HG03469 (cell line): ENCODE data around the gene SCUBE1.

Source experiments
- ATAC-seq: cut with Tn5 transposase; IDR thresholded peaks from one replicate; pipeline ENCODE4 v1.9.1; 2021; ENCODE audit warnings: mild to moderate bottlenecking, moderate library complexity, moderate number of reproducible peaks; ENCODE audit not compliant: unreplicated experiment

SCUBE1 gene

DNA sequence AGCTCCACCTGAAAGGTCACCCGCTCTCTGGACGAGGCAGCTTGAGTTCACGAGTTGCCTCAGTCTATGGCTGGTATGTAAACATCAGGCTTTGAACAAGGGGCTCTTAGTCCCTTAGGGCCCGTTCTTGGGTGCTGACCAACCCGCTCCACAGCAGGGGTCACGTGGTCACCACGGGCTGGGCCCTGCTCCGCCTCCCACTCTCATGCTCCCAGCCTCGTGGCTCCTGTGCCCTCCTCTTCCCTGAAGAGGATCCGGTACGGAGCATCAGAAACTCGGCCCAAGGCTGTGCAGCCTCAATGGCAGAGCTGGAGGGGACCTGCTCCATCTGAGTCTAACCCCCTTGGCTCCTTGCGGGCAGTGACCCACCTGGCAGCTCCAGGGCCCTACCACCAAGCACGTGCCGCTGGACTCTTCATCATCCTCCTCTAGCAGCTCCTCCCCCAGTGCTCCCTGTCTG lies 102.0 kb downstream of the SCUBE1 start:
- ATAC-seq: no peak

- no peak for ATAC-seq
Measured at GRCh38 chr22:43240614-43241013, 102.6 kb downstream of the SCUBE1 start.

DNA sequence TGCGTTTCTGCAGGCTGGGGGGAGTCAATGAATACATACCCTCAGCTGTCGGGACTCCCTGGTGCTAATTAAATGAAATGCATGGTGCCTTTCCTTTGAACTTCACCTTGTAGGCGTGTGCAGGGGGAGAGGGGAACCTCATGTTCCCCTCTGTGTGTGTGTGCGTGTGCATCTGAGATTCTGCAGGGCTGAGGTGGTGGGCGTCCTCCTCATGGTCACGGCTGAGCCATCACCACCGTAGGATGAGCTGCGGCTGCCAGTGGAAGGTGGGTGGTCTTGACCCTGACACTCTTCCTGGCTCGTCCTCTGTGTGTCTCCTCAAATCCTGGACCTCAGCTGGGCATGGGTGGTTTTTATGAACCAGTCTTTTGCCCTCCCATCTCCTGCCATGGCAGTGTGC lies 103.2 kb downstream of the SCUBE1 start:
- ATAC-seq: no peak

DNA sequence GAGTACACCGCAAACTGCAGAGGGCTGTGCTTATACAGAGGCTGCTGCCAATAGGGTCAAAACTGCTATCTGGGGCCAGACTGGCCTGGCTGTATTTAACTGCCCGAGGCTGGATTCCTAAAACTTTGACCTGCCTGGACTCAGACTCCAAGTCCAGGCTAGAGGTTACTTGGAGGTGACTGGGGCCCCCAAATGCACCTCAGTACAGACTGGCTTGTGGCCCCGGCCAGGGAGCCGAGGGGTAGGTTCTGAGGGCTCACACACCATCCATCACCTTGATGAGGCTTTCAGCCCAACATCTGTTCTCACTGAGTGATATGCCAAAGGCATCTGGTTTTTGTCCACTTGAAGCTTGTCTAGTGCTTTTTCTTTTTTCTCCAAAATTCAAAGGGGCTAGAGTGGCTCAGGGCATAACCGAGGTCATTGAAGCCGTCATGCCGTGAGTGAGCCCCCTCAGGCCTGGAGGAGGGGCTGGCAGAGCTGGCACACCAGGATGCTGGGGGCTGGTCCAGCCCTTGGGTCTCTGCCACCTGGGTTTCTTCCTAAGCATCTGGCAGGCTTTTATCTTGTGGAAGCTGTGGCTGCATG lies 103.9 kb downstream of the SCUBE1 start:
- no peak for ATAC-seq

- no peak for ATAC-seq
Measured at GRCh38 chr22:43238526-43239006, 104.6 kb downstream of the SCUBE1 start.

- ATAC-seq: no peak
Measured at GRCh38 chr22:43237280-43237679, 105.9 kb downstream of the SCUBE1 start.

DNA sequence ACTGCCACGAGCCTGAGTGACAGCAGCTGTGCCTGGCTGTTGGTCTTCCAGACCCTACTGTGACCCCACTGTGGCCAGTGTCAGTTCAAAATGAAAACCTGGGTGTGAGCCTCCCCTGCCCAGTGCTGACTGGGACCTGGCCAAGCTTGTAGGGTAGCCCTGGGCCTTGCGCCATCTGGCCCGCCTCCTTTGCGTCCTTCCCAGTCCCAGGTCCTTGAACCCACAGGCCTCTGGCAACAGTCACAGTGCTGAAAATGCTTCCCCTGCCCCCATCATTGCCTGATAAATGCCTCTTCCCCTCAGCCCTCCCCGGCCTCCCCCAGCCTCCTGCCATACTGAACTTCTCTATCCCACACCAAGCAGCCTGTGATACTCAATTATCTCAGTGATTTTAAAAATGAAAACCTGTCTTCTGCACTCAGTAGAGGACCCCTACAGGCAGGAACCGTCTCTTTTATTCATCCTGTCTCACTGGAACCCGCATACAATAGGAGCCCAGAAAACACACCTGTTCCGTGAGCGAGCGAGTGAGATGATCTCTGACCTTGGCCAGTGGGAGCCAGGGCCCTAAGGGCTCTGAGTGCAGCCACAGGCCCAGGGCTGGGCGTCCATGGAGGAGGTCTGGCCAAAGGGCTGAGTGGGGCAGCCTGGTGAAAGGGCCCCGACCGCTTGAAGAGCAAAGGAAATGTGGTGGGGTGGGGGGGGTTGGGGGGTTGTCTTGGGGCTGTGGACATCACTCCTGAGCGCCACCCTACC lies 106.6 kb downstream of the SCUBE1 start:
- no peak for ATAC-seq

DNA sequence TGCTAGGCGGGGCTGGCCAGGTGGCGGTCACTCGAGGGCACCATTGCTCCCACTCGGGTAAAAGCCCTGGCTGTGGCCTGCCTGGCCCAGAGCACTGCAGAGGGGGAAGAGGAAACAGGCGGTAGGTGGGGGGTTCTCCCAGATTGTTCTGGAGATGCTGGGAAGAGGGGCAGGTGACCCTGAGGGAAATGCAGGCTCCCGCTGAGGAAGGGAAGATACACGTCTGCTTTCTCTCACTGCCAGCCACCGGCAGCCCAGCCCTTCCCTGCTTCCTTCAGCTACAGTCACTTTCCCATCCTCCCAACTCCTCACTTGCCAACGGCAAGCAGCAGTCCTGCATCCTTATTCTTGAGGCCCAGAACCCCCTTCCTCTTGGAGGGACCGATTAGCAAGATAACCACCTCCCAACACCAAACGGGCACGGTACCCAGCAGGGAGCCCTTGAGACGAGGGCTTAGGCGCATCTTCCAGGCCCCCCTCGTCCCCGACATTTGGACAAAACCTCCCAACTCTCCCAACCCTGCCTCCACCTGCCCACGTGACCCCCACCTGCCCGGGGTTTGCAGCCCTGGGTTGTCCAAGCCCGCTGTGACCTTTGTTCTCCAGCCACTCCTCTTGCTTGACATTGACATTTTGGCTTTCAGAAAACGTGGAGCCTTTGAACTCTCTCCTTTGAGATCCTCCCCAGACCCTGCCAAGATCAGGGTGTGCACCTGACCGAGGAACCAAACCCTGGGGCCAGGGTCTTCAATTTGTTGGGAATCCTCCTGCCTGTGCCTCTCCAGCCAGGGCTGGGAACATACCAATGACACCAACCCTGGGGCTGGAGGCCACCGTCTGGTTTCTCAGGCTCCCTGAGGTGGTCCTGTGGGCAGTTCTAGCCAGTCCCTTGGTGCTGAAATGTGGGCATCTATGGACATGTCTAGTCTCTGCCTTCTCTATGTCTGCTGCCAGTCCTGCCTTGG lies 107.4 kb downstream of the SCUBE1 start:
- ATAC-seq: no peak

GRCh38 chr22:43234264-43234988 lies 108.7 kb downstream of the SCUBE1 start:
- ATAC-seq: no peak

DNA sequence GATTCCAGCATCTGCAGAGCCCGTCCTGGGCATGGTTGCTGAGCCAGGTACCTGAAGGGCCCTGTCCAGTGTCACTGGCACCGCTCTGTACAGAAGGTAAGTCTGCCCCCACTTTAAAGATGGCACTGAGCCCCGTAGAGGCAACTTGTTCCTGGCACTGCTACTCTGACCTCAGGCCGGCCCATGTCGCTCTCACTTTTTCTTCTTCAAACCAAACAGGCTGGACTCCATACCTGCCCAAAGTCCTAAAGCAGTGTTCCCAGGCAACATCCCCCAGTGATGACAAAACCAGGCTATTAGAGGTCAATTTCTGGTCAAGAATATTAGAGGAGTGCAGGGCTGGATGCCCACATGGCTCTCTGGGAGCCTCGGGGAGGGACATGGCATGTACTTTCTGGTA lies 109.6 kb downstream of the SCUBE1 start:
- ATAC-seq: no peak

GRCh38 chr22:43232445-43232844 lies 110.7 kb downstream of the SCUBE1 start:
- ATAC-seq: no peak

DNA sequence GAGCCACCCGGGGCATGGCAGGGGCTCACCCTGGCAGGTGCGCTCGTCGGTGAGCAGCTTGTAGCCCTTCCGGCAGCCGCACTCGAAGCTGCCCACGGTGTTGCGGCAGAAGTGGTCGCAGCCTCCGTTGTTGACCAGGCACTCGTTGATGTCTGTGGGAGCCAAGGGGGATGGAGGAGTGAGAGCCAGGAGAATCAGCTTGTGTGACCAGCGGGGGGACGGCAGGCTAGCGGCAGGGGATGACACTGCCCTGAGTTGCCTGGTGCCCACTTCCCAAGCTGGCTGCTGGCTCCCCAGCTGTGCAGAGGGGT lies 111.5 kb downstream of the SCUBE1 start:
- no peak for ATAC-seq

GRCh38 chr22:43230971-43231723 lies 112.0 kb downstream of the SCUBE1 start:
- no peak for ATAC-seq

GRCh38 chr22:43230571-43230970 lies 112.6 kb downstream of the SCUBE1 start:
- ATAC-seq: no peak

DNA sequence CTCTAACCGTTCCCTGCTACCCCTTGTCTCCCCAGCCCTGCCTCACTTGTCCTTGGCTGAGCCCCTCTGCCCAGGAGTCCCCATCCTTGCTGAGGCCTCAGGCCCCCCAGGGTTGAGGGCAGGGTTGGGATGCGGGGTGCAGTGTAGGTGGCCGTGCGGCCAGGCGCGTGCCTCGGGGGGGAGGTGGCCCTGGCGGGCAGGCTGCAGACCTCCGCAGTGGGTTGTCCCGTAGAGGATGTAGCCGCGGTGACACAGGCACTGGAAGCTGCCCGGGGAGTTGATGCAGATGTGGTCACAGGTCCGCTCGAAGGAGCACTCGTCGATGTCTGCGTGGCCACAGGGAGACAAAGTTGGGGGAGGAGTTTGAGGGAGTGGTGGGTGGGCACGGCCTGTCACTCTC lies 114.3 kb downstream of the SCUBE1 start:
- ATAC-seq: no peak

- ATAC-seq: no peak
Measured at GRCh38 chr22:43228330-43228729, 114.8 kb downstream of the SCUBE1 start.

DNA sequence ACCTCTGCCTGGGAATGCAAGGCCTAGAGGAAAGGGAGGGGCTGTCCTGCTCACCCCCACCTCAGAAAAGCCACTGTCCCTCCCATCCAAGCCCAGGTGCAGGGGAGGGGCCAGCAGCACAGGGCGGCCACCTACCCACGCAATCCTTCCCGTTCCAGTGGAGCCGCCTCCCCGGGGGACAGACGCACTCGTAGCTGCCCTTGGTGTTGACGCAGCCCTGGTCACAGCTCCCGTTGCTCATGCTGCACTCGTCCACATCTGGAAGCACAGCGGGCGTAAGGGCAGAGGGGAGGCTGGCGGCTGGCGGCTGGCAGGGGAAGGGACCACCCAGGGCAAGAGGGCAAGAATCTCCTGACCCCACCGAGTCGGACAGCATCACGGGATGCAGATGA lies 115.9 kb downstream of the SCUBE1 start:
- ATAC-seq: no peak

- ATAC-seq: no peak
Measured at GRCh38 chr22:43226377-43227238, 116.6 kb downstream of the SCUBE1 start.

GRCh38 chr22:43225609-43226008 lies 117.6 kb downstream of the SCUBE1 start:
- no peak for ATAC-seq
